ENCODE results near the gene AGAP5.
"Not testable (repeated sequence)": the region's sequence is repeated elsewhere in the genome, so short reads cannot be mapped to it uniquely, and the experiment has no call there.

Gene AGAP5

DNA sequence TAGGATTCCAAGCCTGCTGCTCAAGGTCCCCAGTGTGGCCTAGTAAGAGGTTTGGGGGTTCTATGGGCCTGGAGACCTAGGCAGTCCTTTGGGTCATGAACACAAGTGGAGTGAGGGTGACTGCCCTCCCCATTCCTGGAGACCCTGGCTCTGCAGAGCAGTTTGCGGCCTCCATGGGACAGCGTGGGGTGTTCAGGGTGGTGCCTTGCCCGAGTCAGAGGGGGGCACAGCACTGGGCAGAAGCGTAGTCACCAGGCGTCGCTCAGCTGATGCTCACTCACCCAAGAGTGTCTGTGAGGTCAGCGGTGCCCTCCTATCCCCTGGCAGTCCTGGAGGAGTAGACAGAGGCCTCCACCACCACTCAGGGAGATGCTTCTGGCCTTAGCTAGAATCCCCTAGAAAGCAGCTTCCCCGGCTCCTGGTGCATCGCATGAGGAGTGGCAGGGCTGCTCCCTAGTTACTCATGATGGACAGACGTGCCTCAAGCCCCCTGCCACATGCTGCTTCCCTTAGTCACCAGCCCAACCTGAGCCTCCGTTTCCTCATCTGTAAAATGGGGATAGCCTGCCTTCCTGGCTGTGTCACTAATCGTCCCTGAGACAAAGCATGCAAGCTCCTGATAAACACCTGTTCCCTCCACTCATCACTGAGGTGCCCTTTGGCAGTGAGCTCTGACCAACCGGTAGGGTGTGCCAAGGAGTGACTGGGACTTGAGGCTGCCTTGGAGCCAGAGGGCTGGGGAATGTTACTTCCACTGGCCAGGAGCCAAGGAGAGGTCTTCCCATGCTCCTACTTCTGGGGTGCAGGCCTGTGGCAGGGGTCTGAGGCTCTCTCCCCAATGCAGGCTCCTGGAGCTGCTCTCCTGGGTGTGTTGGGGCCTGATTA, 33.5 kb downstream of the AGAP5 start:
- H3K36me3 ChIP-seq (ENCODE audit: control insufficient read depth, insufficient read depth, low read length); H3K4me3 ChIP-seq (replicated peaks; ENCODE audit: low read depth, low read length); H3K27me3 ChIP-seq (replicated peaks; ENCODE audit: control insufficient read depth, insufficient read depth, low read length); DNase-seq (ENCODE audit: extremely low read depth, insufficient read length): not testable (repeated sequence)

DNA sequence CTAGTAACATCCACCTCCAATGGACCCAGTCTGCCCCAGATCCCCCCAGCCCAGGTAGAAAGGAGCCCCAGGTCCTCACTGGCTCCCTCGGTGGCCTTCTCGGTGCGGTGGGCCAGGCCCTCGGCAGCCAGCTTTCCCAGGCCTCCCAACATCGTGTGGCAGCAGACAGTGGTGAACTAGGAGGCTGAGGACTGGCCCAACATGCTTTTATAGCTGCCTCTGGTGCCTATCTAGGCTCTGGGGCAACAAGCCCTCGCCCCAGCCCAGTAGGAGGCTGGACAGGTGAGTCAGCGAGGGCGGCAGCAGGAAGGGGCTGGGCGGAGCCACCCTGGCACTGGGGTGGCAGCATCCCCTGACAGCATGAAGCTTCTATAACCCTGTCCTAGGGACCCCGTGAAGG, 34.3 kb downstream of the AGAP5 start:
- not testable (repeated sequence) for DNase-seq (ENCODE audit: extremely low read depth, insufficient read length); H3K36me3 ChIP-seq (ENCODE audit: control insufficient read depth, insufficient read depth, low read length); H3K27me3 ChIP-seq (replicated peaks; ENCODE audit: control insufficient read depth, insufficient read depth, low read length); H3K4me3 ChIP-seq (replicated peaks; ENCODE audit: low read depth, low read length)

DNA sequence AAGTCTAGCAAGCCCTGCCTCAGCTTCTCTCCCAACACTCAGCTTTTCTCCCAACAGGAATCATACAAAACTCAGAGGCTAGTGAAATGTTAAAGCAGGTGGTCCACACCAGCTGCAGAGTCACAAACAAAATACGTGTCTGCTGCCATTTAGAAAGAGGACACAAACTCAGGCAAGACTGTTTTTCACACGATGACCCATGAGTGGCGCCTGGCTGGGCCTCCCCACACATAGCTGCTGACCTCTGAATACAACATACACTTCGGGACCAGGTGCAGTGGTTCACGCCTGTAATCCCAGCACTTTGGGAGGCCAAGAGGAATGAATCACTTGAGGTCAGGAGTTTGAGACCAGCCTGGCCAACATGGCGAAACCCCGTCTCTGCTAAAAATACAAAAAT, 35.2 kb downstream of the AGAP5 start:
- H3K36me3 ChIP-seq (ENCODE audit: control insufficient read depth, insufficient read depth, low read length); H3K27me3 ChIP-seq (replicated peaks; ENCODE audit: control insufficient read depth, insufficient read depth, low read length); DNase-seq (ENCODE audit: extremely low read depth, insufficient read length): not testable (repeated sequence)

DNA sequence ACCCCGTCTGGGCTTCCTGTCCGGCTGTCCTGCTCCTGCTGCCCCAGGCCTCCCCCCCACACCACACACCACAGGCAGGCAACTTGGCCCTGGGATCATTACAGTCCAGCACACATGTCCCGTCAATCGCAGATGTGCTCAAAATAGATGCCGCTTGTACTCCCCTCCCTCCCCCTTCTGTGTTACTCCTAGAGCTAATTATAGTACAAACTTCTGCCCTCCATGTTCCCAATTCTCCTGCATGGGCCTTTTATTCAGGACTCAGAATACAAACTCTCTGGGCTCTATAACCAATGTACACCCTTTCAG, 42.0 kb downstream of the AGAP5 start, which contains the start of gene SYNPO2L:
Gene SYNPO2L (minus strand): TSS at position 40 of the 309 bp plus-strand sequence. CDS start 107 bp downstream, outside the sequence.
- H3K36me3 ChIP-seq (ENCODE audit: control insufficient read depth, insufficient read depth, low read length) = no peaks in the 10 kb centered on the region
- TF ChIP-seq, protein P1, sequence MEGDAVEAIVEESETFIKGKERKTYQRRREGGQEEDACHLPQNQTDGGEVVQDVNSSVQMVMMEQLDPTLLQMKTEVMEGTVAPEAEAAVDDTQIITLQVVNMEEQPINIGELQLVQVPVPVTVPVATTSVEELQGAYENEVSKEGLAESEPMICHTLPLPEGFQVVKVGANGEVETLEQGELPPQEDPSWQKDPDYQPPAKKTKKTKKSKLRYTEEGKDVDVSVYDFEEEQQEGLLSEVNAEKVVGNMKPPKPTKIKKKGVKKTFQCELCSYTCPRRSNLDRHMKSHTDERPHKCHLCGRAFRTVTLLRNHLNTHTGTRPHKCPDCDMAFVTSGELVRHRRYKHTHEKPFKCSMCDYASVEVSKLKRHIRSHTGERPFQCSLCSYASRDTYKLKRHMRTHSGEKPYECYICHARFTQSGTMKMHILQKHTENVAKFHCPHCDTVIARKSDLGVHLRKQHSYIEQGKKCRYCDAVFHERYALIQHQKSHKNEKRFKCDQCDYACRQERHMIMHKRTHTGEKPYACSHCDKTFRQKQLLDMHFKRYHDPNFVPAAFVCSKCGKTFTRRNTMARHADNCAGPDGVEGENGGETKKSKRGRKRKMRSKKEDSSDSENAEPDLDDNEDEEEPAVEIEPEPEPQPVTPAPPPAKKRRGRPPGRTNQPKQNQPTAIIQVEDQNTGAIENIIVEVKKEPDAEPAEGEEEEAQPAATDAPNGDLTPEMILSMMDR (IDR thresholded peaks at IDR 0.05; ENCODE audit: insufficient read depth, low read length, poor library complexity, severe bottlenecking) = no peak
- H3K4me3 ChIP-seq (replicated peaks; ENCODE audit: low read depth, low read length) = no peak within 1 kb of the TSS; the same call in 1 of the 2 replicates
- no peaks in the 10 kb centered on the region for H3K27me3 ChIP-seq (replicated peaks; ENCODE audit: control insufficient read depth, insufficient read depth, low read length)
- no peak for DNase-seq (ENCODE audit: extremely low read depth, insufficient read length)

More for the DNA sequence above, 35.2 kb downstream of the AGAP5 start:
- not testable (repeated sequence) for H3K4me3 ChIP-seq (replicated peaks; ENCODE audit: low read depth, low read length)

DNA sequence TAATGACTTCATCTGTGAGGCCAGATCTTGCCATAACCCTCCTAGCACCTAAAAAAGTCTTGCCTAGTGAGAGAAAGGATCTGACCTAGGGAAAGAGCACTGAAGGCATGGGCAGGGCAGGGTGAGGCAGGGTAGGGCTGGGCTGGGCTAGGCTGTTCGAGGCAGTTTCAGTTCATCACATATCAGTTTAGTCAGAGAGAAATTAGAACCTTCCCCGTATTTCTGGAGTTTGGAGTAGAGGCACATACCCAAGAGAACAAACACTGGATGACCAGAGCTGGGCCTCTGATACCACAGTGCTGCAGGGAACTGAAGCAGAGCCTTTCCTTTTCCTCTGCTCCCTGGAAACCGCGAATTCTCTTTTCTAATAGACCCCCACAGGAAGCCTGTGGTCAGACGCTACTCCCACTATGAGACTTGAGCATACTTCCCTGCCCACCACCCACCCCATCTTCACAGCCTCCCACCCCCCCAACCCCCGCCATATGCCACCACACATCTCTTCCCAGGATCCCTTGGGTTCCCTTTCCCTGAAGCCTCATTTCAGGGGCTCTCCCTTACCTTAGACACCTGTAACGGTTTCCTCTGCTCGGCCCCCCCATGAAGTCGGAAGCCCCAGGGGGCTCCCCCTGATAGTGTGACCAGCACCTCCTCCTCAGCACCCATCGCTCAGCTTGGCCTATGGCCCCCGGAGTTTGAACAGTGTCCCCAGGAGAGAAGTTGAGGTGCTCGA, 42.5 kb downstream of the AGAP5 start:
- no peaks in the 10 kb centered on the region for H3K27me3 ChIP-seq (replicated peaks; ENCODE audit: control insufficient read depth, insufficient read depth, low read length)
- DNase-seq (ENCODE audit: extremely low read depth, insufficient read length) = no peak

DNA sequence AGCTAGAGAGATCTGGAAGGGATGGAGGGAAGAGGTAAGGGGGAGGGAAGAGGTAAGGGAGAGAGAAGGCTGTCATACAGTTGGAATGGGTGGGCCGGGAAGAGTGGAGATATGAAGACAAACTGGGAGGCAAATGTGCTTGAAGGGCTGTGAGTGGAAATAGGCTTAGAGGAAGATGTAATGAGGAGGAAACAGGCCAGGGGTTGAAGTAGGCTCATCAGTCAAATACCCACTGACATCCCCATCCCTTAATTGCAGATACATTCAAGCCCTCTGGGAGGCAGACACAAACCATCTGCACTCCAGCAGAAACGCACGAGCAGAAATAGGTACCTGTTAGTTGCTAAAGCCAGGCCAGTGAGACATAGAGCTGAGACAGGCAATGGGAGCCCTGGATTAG, 44.2 kb downstream of the AGAP5 start:
- no peaks in the 10 kb centered on the region for H3K27me3 ChIP-seq (replicated peaks; ENCODE audit: control insufficient read depth, insufficient read depth, low read length)
- TF ChIP-seq, protein P1 (IDR thresholded peaks at IDR 0.05; ENCODE audit: insufficient read depth, low read length, poor library complexity, severe bottlenecking) = peak; percentile 32
- no peak overlapping the region for H3K4me3 ChIP-seq (replicated peaks; ENCODE audit: low read depth, low read length)
- no peaks in the 10 kb centered on the region for H3K36me3 ChIP-seq (ENCODE audit: control insufficient read depth, insufficient read depth, low read length)
- no peak for DNase-seq (ENCODE audit: extremely low read depth, insufficient read length)

More for the DNA sequence above, 42.5 kb downstream of the AGAP5 start:
- TF ChIP-seq, protein P1 (IDR thresholded peaks at IDR 0.05; ENCODE audit: insufficient read depth, low read length, poor library complexity, severe bottlenecking) = no peak
- H3K4me3 ChIP-seq (replicated peaks; ENCODE audit: low read depth, low read length) = no peak overlapping the region; the same call in 1 of the 2 replicates
- H3K36me3 ChIP-seq (ENCODE audit: control insufficient read depth, insufficient read depth, low read length) = no peaks in the 10 kb centered on the region

DNA sequence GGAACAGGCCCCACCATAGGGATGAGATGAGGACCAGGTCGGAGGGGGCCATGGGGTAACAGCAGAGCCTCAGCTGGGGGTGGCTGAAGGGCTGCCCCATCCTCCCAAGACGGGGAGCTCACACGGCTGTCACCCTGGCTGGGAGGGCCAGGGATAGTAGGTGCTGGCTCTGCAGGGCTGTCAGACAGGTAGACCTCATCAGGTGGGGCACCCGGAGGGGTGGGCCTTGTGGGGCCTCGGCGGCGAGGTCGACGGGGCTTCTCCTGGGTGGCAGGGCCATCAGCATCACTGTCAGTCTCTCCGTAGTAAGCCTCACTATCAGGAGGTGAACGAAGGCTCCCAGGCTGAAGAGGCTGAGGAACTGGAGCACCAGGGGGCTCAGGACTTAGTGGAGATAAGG, 44.7 kb downstream of the AGAP5 start:
- TF ChIP-seq, protein P1 (IDR thresholded peaks at IDR 0.05; ENCODE audit: insufficient read depth, low read length, poor library complexity, severe bottlenecking) = no peak
- H3K27me3 ChIP-seq (replicated peaks; ENCODE audit: control insufficient read depth, insufficient read depth, low read length) = no peaks in the 10 kb centered on the region
- H3K36me3 ChIP-seq (ENCODE audit: control insufficient read depth, insufficient read depth, low read length) = no peaks in the 10 kb centered on the region
- H3K4me3 ChIP-seq (replicated peaks; ENCODE audit: low read depth, low read length) = no peak overlapping the region
- DNase-seq (ENCODE audit: extremely low read depth, insufficient read length) = no peak
